Measurements from ENCODE around the gene ANKDD1B.

The ANKDD1B gene

DNA sequence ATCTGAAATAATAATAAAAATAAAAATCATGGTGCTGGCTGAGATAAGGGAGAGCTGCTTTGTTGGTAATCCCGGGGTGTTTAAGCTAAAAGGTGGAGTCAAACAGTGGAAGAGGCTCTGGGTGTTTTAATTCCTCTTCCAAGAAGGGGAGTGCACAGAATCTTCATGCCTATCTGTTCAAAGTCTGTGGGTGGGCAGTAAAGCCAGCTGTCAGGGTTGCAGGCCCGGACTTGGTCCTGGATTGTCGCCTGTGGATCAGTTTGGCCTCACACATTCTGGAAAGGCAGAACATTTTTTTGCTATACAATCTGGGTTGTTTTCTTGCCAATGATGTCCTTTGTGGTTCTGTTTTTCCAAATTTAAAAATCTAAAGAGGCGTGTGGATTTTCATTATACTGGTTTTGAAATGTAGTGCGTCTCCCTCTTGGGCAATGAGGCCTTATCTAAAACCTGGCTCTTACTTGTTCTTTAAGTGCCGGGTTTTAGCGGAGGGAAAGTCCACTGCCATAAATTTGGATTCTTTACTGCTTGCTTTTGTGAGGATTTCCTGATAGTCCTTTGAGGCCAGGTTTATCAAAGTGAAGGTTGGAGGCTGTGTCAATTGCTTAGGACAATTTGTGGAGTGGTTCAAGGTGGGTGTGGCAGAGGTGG, 5.8 kb downstream of the ANKDD1B start:
- no peak for DNase-seq (ENCODE audit: low spot score)

DNA sequence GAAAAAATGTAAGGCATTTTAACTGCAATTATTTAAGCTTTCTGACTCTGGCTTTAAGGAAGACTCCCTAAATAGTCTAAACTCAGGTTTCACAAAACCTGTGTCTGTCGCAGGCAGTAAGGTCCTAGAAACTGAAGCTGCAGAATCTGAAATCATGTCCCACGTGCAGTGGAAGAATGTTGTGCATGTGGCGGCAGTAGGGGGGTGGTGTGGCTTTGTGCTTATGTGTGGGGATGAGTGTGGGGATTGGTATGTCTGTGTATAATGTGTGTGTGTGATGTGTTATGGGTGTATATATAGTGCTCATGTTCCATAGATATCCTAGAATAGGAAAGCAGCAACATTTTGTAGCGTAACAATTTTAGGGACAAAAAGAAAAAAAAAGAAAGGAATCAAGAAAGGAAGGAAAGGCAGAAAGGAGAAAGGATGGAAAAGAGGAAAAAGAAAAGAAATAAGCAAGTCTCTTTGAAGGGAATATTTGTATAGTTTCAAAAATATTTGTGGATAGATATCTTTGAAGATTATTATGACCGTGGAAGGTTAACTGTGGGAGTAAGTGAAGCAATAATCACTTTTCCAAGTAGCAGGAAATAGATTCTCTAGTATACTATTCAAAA, 6.6 kb downstream of the ANKDD1B start:
- no peak for DNase-seq (ENCODE audit: low spot score)

DNA sequence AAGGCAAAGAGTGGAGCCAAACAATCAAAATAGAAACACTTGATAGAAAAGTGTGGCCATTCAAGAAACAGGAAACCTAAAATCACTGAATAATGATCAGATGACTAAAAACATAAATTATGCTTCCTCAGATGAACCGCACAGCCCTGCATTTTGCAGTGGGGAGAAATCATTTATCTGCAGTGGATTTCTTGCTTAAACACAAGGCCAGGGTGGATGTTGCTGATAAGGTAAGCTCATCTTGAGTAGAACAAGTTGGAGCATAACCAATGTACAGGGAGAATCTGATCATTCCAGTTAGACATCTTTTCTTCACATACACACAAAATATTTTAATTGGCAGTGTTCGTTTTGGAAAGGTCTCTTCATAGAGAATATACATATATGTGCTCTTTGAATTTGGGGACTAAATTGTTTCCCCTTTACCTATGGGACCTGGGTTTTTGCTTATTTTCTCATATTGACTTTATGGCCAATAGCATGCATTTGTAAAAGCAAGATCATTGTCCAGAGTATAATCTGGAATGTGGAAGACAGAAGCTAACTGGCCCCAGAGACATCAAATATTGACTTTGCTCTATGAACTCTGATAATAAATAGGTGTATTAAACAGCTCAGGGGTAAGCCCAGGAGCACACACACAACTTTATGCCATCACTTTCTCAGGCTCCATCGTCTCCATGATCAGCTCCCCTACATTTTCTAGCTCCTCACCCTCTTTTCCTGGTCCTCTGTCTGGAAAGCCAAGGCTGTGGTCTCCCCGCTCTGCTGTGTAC, 9.1 kb downstream of the ANKDD1B start:
- no peak for DNase-seq (ENCODE audit: low spot score)

DNA sequence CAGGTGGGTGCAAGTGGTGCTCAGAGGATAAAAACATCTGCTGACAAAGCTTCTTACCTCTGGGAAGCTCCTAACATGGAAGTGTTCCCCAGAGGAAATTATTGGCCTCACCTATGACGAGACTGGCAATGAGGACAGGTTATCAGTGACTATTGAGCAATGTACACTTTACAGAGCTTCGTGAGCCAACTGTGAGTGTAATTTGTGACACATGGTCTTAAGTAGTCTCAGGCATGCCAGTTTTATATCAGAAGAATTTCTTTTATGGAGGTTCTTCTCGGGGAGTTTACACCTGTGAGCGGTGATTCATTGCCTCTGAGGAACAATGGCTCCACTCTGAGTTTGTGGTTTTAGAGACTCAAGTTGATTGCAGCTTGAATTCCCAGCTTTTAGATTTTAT, 11.3 kb downstream of the ANKDD1B start:
- DNase-seq (ENCODE audit: low spot score): no peak

DNA sequence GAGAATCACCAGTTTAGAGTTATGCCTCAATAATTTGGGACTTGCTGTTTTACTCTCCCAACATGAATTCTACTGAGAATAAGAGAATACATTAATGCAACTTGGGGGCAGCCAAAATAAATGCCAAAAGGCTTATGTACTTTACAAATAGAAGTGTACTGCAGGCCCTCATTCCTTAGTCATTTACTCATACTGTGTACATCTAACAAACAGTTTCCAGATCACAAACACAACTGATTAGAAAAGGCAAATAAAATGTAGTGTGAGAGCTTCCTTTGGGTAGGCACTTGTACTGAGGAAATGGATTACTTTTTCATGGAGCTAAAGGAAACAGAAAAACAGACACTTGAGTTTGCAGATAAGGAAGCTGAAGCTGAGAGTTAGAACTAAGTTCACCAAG, 12.6 kb downstream of the ANKDD1B start:
- DNase-seq (ENCODE audit: low spot score): no peak

DNA sequence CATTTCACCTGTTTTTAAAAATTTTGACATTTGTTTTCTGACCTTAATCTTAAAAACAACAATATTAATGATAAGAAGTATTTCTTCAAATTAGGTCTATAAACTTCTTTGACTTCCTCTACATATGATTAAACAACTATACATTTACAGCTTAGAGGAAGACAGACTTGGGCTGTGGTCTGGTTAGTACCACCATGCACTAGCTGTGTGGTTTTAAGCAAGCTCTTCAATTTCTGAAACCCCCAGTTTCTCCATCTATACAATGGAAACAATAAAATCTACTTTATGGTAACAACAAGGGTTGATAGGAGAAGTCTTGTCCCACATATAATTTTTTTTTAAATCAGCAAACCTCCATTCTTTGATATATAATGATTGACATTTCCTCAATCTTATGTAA, 15.7 kb downstream of the ANKDD1B start:
- no peak for DNase-seq (ENCODE audit: low spot score)

DNA sequence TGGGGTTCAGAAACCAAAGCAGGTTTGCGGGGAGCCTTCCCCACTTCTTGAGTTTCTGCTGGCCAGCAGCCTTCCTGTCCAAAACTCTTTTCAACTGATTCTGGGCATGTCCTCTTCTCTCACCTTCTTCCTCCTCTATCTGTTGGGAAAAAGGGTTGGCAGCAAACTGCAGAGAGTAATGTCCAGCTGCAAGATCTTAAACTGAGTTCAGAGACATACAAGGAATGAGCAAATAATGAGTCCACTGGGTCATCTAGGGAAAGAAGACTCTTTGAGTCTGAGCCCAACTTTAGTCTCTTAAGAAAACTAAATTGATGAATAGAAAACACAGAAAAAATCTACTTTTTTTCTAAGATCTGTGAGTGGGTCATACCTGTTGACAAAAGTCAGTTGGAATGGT, 16.5 kb downstream of the ANKDD1B start:
- DNase-seq (ENCODE audit: low spot score): no peak

DNA sequence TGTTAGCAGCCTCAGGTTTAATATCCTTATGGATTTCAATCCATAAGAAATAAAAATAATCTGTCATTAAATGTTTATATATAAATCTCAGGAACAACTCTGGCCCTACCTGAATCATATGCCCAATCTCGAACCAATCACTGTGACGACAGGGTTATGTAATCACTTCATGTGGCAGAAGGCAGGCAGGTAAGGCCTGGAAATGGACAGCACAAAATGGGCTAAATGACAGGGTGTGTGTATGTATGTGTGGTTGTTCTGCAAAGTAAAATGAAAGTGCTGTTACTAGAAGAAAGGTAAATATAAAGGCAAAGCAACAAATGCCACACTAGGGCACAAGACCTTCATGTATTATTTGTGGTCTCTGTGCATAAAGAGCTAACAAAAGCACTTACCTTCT, 19.6 kb downstream of the ANKDD1B start:
- DNase-seq (ENCODE audit: low spot score): no peak

DNA sequence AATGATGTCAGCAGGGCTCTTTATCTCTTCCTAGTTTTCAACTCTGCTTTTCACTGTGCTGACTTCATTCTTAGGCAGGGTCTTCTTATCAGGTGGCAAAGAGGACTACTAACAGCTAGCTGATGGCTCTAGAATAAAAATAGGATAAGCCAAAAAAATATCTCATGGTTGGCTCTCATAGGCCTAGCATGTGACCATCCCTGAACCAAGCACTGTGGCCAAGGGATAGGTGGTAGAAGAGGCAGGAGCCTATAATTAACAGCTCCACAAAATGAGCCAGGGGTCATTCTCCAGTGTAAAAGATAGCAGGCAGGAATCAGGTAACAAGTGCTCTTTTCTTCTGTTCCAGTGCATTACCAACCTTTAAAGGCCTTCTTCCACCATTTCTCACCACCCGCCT, 21.1 kb downstream of the ANKDD1B start:
- no peak for DNase-seq (ENCODE audit: low spot score)

DNA sequence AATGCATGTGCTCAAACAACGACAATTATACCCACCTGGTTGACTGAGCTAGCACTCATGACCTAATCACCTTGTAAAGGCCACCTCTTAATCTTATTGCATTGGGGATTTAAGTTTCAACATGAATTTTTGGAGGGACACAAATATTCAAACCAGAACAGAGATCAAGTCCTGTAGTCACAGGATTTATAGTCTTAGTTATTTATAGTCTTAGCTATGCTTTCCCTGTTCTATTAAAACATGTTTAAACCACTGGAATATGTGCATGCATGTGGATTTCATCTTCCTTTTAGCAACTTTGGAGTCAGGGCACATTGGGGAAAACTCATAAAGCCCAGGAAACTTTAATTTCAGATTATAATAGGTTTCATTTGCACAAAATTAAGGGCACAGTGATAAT, 26.7 kb downstream of the ANKDD1B start:
- no peak for DNase-seq (ENCODE audit: low spot score)

DNA sequence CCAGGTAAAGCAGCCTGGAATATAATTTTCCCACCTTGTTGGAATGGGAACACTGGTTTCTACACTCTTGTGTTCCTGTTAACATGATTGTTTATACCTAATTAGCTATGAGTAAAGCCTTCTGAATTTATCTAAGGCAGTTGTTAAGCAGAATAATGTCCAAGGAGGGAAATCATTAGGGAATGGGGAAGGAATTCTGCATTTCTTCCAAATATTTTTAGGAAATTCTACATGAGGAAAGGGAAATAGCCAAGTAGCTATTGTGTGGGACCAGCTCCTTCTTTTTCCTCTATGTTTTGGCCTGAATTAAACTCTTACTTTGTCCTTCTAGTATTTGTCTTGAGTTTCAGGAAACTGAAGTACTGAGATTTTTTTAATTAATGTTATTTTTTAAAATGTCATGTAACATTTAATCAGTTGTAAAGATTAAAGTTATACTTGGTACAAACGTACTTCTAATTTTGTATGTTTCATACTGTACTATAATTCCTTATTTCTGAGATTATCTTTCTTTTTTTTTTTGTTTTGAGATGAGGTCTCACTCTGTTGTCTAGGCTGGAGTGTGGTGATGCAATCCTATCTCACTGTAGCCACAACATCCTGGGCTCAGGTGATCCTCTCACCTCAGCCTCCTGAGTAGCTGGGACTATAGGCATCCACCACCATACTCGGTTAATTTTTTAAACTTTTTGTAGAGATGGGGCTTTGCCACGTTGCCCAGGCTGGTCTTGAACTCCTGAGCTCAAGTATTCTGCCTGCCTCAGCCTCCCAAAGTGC, 28.5 kb downstream of the ANKDD1B start:
- no peak for DNase-seq (ENCODE audit: low spot score)

DNA sequence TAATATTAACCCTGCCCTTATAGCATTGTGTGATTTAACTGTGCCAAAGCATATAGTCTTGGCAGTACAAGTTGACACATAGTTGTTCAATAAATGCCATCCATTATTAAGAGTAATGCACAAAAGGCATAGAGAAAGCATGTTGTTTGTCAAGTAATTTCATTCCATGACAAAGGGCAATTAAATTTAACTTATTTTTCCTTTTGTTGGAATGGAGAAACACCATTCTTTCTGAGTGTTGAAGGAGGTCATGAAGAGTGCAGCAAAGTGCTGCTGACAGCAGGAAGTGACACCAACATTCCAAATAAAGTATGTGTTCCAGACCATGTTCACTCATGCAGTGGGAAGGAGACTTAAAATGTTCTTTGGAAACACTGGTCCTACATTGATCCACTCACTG, 29.1 kb downstream of the ANKDD1B start:
- DNase-seq (ENCODE audit: low spot score): no peak

DNA sequence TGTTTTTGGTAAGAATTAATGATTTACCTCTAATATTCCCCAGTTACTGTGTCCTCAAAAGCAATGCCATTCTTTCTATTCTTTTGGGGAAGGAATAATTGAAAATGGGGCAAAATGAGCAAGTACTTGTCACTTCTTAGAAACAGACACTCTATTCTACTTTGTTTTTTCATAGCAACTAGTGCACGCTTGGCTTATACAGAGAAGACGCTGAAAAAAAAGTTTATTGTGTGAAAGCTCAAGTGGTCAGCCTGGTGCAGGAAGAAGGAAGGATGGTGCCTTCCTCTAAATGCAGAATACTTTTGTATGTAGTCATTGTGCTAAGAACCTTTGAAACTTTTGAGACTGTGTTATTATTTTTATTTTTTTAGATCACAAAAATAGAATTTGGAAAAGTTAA, 29.6 kb downstream of the ANKDD1B start:
- no peak for DNase-seq (ENCODE audit: low spot score)

DNA sequence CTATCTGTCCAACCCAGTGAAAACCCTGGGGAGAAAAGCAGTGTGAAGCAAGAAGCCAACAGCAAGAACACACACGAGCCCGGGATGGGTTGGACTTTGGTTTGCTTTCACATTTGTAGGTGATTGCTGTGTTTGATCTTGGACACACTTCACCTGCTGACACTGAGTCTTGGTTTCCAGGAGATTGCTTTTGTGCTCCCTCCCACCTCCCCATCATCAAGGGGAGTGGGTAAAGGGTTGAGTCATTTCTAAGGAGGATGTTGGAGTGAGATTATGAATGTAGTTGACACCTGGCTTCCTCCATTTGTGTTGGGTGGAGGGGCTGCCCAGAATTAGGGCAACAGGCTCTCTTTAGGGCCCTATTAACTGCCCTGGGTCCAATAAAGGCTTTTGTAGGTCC, 37.5 kb downstream of the ANKDD1B start:
- no peak for DNase-seq (ENCODE audit: low spot score)

DNA sequence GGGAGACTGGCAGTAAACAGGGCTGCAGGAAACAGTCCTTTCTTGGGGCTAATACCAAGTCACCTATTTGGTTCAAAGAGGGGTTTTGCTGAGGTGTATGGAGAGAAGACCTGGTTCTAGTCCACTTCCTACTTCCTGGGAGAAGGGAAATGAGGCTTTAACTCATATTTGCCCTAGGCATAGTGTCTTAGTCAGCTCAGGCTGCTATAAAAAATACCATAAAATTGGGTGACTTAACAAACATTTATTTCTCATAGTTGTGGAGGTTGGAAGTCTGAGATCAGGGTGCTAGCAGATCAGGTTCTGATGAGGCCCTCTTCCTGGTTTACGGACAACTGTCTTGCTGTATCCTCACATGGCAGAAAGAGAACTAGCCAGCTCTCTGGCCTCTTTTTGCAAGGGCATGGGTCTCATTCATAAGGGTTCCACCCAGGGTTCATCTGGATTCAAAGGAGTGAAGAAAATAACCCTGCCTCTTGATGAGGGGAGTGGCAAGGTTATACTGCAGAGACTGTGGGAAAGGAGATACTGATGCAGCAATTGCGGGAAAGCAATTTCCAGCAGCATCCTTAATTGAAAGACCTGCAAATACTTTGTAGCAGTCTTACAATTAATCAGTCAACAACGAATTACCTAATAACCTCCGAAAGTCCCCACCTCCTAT, 40.5 kb downstream of the ANKDD1B start:
- DNase-seq (ENCODE audit: low spot score): no peak

DNA sequence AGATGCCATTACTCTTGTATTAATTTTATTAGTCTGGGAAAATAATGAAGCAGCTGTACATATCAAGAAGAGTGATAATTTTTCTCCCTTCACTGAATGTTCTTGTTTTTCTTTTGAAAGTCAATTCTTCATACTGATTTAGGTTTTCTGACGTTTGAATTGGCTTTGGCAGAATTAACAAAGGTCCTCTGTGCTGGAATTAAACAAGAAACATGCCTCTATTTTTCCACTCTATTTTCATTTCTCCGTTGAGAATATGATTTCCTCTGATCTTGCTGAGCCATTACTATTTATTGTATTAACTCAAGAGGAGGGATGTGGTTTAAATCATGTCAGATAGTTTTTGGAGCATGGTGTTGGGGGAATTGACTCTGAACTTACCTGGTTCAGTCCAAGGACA, 42.3 kb downstream of the ANKDD1B start:
- DNase-seq (ENCODE audit: low spot score): no peak

DNA sequence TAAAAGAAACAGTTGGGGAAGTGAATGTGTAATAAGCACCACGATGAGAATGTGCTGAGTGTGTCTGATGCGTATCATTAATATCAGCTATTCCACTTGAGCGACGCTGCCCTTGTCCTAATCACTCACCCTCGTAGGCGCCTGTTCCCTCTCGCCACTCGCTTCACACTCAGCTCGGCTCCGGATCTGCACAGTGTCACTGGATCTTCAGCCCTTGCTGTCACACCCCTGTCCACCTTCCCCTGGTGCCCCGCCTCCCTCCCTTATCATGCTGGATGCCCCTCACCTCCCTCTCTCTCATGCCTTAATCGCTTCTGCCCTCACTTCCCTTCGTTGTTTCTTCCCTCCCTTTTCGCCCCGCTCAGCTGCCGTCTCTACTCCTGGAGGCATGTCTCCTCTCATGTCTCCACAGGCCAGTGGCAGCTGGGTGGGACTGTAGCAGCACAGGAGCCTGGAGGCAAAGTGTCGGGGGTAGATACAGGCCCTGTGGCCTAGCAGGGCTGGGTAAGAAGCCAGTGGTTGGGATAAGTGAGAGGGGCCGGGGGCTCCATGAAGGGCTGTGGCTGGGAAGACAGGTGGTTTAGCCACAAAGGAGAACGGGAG, 43.5 kb downstream of the ANKDD1B start:
- no peak for DNase-seq (ENCODE audit: low spot score)

DNA sequence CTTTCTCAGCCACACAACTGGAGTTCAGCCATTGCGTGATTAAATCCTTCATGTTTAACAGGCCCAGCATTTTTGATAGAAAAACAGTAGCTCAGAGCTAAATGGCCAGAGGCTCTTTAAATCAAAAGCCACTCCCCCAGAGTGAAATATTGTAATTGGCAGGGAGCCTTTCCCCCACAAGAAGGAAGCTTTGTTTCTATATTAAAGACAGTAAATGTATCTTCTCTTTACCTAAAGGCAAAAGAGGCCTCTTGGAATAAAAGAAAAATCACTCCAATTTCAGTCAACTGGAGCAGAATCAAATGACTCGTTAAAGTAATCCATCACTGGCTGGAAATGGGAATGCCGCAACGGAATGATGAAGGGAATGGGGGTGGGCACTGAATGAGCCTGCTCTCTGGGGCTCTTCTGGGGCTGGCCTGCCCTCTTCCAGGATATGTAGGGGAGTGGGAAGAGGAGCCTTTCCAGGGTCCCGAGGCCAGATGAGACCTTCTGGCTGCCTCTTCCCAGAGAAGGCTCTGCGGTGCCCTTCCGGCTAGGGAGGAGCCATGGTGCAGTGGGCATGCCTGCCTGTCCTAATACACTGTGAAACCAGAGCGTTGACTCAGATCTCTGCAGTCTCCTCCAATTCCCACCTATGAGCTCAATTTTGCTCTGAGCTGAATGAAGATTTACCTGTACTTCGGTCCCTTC, 45.2 kb downstream of the ANKDD1B start:
- DNase-seq (ENCODE audit: low spot score): no peak

DNA sequence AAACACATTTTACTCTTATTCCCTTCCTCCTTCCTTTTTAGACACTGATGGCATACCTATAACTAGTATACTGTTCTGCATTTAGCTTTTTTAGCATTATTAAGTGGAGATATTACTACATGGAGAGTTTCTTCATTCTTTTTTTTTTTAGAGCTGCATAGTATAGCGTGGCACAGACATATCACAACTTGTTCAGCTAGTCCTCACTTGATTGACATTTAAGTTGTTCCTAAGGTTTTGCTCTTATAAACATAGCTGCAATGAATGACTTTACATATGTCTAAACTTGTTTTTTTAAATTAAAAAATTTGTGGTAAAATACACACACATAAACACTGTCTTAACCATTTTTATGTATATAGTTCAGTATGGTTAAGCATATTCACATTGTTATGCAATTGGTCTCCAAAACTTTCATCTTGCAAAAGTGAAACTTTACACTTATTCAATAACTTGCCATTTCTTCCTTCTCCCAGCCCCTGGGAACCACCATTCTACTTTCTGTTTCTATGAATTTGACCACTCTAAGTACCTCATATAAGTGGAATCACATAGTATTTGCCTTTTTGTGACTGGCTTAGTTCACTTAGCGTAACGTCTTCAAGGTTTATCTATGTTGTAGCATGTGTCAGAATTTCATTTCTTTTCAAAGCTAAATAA, 48.7 kb downstream of the ANKDD1B start:
- DNase-seq (ENCODE audit: low spot score): no peak

DNA sequence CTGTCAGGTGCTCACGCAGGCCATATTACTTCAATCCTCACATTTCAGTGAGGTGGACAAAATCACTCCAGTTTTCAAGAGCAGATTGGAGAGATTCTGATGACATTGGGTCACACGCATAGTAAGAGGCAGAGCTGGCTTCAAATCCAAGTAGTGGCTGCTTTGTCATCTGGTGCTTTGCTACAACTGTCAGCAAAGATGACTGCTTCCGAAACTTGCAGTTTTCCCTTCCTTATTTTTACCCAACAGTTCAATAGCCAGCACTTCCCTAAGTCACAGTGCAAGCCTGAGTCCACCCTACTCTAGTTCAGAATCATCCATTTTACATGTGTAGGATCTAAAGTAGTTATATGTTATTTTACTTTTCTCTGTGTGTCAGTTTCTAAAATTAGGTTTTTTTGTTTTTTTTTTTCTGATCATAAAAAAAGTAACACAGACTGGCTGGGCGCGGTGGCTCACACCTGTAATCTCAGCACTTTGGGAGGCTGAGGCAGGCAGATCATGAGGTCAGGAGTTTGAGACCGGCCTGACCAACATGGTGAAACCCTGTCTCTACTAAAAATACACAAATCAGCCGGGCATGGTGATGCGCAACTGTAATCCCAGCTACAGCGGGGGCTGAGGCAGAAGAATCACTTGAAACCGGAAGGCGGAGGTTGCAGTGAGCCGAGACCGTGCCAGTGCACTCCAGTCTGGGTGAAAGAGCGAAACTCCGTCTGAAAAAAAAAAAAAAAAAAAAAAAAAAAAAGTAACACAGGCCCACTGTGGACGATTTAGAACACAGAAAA, 49.6 kb downstream of the ANKDD1B start:
- DNase-seq (ENCODE audit: low spot score): no peak

Measured in NAMALWA (cell line).